Mucosa of descending colon (tissue), 3 donors: ENCODE measurements around the gene TRPM1. TPM values are rescaled to one million over a fixed set of nuclear protein-coding genes. Genes with fewer than 3 reads are reported as not detected.

Source experiments
- ATAC-seq: fragments of 200-7000 bp; cut with Tn5 transposase; one replicate; pipeline ENCODE4 v1.9.1; 2020; ENCODE audit warnings: mild to moderate bottlenecking, moderate library complexity
- DNase-seq, 3 donors: peaks; one replicate each; pipeline ENCODE4 v3.0.0-alpha.2; 2020
- H3K36me3 ChIP-seq: fragments of 200-600 bp; one replicate; pipeline ENCODE4 v1.8.0; 2021; ENCODE audit warnings: low read depth, mild to moderate bottlenecking
- H3K4me1 ChIP-seq: fragments of 200-600 bp; one replicate; pipeline ENCODE4 v1.8.0; 2021; ENCODE audit warnings: low read depth, mild to moderate bottlenecking
- H3K4me3 ChIP-seq: fragments of 200-600 bp; one replicate; pipeline ENCODE4 v1.8.0; 2021; ENCODE audit warnings: mild to moderate bottlenecking
- H3K9me3 ChIP-seq: fragments of 200-600 bp; one replicate; pipeline ENCODE4 v1.8.0; 2021; ENCODE audit warnings: mild to moderate bottlenecking
- intact Hi-C, 2 donors: fragments of 100-400 bp; cut with DNase I in 1 of 2; cut with micrococcal nuclease in 1 of 2; formaldehyde crosslinking; loops; one replicate each; pipeline versions ENCODE4 v1.11.0 to v1.11.1; 2022; cut with DNase I, micrococcal nuclease
- total RNA-seq, 3 donors: library from RNA; stranded (reverse); fragmentation: NEBNext Ultra II Directional in 2 of 3; extraction: Animal tissue kit (Norgen Biotek cat#: 25700) in 2 of 3; gene quantifications; one replicate each; pipeline versions ENCODE4 v1.2.1 to v1.2.4, GENCODE V29; 2021 to 2023
- TF ChIP-seq, protein P1 (sequence below): fragments of 200-600 bp; IDR thresholded peaks from one replicate; pipeline ENCODE4 v1.8.0; 2022; ENCODE audit warnings: antibody characterized with exemption, mild to moderate bottlenecking
- donor health status: DM: no; HTN: no; CAD: no; lungs with moderate emphysema.
- donor health status: DM: no; HTN: no; CAD: no.
- donor health status: DM: no; HTN: yes; CAD: no.

The TRPM1 gene
- total RNA-seq, 3 donors from 2014 or later: not detected

DNA sequence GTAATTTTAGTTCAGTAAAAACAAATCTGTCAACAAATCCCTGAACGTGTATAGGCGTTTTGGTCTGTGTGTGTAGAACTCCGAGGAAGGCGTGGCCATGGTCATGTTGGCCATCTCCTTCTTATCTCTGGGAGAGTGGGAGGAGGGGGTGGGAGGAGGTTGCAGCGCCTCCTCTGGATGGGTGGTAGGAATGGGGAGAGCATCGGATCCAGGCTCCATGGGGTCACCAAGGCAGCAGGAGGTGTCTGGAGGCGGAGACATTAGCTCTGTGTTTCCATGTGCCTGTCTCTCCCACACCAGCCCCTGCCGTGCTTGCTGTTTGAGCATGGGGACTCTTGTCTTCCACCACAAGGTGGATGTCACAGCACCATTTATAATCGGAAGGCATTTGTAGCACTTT, 34.5 kb upstream of the TRPM1 start:
- no peak for DNase-seq

DNA sequence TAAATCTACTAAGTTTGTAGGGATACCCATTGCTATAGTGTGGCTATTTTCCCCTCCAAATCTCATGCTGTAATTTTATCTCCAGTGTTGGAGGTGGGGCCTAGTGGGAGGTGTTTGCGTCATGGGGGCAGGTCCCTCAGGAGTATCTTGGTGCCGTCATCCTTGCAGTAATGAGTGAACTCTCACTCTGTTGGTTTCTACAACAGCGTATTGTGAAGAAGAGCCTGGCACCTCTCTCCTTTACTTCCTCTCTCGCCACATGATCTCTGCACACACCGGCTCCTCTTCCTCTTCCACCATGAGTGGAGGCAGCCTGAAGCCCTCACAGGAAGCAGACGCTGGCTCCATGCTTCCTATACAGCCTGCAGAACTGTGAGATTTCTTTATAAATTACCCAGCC, 34.0 kb upstream of the TRPM1 start:
- TF ChIP-seq, protein P1, sequence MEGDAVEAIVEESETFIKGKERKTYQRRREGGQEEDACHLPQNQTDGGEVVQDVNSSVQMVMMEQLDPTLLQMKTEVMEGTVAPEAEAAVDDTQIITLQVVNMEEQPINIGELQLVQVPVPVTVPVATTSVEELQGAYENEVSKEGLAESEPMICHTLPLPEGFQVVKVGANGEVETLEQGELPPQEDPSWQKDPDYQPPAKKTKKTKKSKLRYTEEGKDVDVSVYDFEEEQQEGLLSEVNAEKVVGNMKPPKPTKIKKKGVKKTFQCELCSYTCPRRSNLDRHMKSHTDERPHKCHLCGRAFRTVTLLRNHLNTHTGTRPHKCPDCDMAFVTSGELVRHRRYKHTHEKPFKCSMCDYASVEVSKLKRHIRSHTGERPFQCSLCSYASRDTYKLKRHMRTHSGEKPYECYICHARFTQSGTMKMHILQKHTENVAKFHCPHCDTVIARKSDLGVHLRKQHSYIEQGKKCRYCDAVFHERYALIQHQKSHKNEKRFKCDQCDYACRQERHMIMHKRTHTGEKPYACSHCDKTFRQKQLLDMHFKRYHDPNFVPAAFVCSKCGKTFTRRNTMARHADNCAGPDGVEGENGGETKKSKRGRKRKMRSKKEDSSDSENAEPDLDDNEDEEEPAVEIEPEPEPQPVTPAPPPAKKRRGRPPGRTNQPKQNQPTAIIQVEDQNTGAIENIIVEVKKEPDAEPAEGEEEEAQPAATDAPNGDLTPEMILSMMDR: no peak
- ATAC-seq (no peak), DNase-seq (no peak)
- H3K9me3 ChIP-seq: no peaks in the 10 kb centered on the region
- intact Hi-C loops: no loop called here
- no peaks in the 10 kb centered on the region for H3K4me1 ChIP-seq
- no peaks in the 10 kb centered on the region for H3K36me3 ChIP-seq
- no peak overlapping the region for H3K4me3 ChIP-seq

More for the DNA sequence above, 34.5 kb upstream of the TRPM1 start:
- no peaks in the 10 kb centered on the region for H3K4me1 ChIP-seq
- no peak overlapping the region for H3K4me3 ChIP-seq
- TF ChIP-seq, protein P1: no peak
- intact Hi-C loops: no loop called here
- H3K36me3 ChIP-seq: no peaks in the 10 kb centered on the region
- no peak for ATAC-seq
- no peaks in the 10 kb centered on the region for H3K9me3 ChIP-seq

DNA sequence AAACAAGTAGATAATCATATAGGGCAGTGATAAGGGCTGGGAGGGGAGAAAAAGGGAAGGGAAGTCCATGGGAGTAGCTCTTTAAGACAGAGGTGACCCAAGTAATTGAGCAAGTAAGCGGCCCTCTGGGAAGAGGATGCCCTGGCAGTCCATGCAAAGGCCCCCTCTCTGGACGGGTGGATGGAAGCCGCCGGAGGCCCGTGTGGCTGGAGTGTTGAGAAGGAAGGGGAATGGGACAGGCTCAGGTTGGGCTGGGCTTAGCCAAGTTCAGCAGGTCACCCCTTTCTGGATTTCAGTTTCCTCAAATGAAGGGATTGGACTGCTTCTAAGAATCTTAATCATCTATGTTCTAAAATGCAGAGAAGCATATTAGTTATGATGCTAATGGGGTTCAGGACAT, 32.4 kb upstream of the TRPM1 start:
- ATAC-seq (no peak), DNase-seq (no peak)
- Histone ChIP-seq H3K9me3 (no peaks in the 10 kb centered on the region), H3K4me3 (no peak overlapping the region), H3K4me1 (peaks cover 4% of the 10 kb centered on the region), H3K36me3 (no peaks in the 10 kb centered on the region)
- TF ChIP-seq, protein P1: no peak
- intact Hi-C loops: no loop called here

DNA sequence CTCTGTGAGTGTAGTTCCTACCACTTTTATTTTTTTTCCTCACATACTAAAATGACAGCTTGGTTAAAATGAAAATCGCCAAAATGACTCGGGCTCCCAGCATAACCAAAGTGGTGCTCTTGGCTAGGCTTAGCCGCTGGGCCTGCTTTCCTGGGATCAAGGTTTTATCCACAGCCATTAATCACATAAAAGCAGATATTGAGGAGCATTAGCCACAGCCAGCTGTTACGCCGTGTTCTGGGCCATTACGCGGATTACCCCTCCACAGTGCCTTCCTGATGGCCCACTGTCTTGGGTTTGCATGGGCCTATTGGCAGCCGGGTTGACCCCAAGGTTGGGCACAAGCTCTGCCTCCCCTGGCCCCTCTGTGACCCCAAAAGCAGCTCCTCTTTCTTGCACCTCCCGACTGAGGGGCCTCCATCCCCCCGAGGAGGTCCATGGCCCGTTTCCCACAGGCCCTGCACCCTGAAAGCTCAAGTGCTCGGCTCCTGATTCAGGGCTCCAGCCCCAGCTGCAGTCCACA, 30.4 kb upstream of the TRPM1 start:
- Histone ChIP-seq H3K9me3 (no peaks in the 10 kb centered on the region), H3K4me1 (peaks cover 5% of the 10 kb centered on the region), H3K4me3 (no peak overlapping the region), H3K36me3 (no peaks in the 10 kb centered on the region)
- ATAC-seq: no peak
- DNase-seq: no peak
- intact Hi-C loops: no loop called here
- TF ChIP-seq, protein P1: no peak

DNA sequence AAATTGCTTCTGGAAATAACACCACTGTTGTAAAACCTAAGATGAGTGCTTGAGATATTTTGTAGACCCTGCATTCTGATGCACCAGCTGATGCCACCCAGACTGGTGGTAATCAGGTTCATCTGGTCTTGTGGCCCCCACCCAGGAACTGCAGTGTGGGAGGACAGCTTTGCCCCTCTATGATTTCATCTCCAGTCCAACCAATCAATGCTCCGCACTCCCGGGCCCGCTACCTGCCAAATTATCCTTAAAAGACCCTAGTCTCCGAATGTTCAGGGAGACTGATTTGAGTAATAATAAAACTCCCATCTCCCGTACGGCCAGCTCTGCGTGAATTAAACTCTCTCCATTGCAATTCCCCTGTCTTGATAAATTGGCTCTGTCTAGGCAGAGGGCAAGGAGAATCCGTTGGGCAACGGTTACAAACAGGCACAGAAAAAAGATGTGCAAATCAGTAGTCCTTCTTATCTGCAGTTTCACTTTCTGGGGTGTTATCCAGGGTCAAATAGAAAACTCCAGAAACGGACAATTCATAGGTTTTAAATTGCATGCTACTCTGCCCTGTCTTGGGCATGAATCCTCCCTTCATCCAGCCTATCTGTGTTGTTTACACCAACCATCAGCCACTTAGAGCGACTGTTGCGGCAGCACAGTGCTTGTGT, 29.2 kb upstream of the TRPM1 start:
- DNase-seq: no peak
- ATAC-seq: no peak
- no peaks in the 10 kb centered on the region for H3K36me3 ChIP-seq
- TF ChIP-seq, protein P1: no peak
- H3K4me3 ChIP-seq: no peak overlapping the region
- no peaks in the 10 kb centered on the region for H3K9me3 ChIP-seq
- H3K4me1 ChIP-seq: peaks cover 5% of the 10 kb centered on the region
- intact Hi-C loops: no loop called here
